Stimulated activated CD8-positive, alpha-beta memory T cell treated with anti-CD3 and anti-CD28 coated beads, Interleukin-7, amount 100 ng/mL, for 48 hours (primary cell): ENCODE results near the gene VWA5B1.

Experiments used
- DNase-seq, 2 donors: peaks; one replicate each; pipeline ENCODE4 v3.0.0-alpha.2; 2020; ENCODE audit warnings: low read depth in 1 of 2; ENCODE audit errors: extremely low read depth in 1 of 2

The VWA5B1 gene

GRCh38 chr1:20366463-20367115 is 75.9 kb downstream of the VWA5B1 start:
- no peak for DNase-seq

- no peak for DNase-seq
Measured at GRCh38 chr1:20367116-20367585, 76.5 kb downstream of the VWA5B1 start.

GRCh38 chr1:20367626-20368025 is 77.0 kb downstream of the VWA5B1 start:
- DNase-seq: no peak

DNA sequence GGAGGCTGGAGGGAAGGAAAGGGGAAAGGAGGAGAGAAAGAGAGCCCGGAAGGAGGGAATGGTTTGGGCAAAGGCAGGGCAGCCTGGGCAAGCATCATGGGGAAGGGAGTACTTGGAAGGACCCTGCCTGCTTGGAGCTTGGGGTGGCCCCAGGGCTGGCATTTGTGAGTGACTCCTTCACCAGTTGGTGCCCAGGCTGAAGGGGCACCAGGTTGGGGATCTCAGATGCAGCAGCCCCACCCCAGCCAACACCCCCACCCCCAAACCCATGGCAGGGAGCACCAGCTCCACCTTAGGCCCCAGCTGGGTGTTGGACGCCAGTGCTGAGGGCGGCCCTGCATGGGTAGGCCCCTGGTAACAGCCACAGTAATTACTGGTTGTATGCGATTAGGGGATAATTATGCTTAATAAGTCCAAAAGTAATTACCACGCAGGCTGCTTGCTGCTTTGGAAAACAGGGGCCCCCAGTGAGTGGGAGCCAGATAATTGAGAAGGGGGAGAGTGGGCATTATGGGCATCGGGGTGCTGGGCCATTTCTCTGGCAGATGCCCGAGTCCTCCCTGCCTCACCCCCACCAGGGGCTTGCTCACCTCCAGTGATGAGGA is 78.3 kb downstream of the VWA5B1 start:
- no peak for DNase-seq

GRCh38 chr1:20370698-20371097 is 80.0 kb downstream of the VWA5B1 start:
- no peak for DNase-seq

DNA sequence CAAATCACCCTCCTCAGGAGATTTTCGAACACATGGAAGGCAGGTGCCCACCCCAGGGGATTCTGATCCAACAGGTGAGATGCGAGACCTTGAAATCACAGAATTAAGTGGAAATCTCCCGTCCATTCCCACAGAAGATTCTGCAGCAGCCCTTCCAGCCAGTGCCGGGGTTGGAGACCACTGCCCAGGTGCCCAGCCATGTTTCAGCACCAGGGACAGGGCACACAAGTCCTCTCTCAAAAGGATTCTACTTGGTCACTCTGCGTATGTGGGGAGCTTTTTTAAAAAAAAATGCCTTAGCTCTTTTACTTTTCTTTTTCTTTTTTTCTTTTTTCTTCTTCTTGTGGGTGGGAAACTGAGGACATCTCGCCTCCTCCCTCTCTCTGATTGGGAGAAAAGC is 80.7 kb downstream of the VWA5B1 start:
- no peak for DNase-seq

- no peak for DNase-seq
Measured at GRCh38 chr1:20371883-20372282, 81.2 kb downstream of the VWA5B1 start.

DNA sequence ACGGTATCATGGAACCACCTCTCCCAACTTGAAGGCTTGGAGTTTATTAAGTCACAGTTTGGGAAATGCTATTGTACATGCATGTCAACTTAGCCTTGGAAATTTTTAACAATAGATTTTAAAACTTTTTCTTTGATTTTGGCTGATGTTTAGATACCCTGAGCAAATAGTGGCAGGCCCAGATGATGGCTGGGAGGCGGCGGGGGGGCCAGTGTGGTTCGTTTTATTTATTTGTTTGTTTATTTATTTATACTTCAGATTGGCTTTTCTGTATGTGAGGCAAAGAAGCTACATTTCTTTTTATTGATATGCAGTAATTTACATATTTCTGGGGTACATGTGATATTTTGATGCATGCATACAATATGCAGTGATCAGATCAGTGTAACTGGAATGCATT is 82.0 kb downstream of the VWA5B1 start:
- no peak for DNase-seq

DNA sequence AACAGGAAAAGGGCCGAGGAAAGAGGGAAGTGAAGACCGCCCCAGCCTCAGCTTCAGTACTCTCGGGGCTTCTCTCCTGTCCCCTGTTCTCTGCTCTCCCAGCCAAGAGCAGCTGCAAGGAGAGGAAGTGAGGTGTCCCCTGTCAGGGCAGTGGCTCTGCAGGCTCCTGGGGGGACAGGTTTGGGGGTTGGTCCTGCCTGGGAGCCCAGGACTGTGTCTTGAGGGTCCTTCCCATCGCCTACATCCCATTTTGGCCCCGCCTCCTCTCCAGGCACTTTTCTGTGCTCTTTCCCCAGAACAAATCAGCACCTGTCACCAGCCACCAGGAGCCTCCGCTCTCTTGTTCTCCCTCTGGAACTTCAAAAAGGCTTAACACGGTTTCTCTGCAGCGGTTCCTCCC is 82.6 kb downstream of the VWA5B1 start:
- DNase-seq: no peak

- DNase-seq: no peak
Measured at GRCh38 chr1:20373764-20374163, 83.1 kb downstream of the VWA5B1 start.

DNA sequence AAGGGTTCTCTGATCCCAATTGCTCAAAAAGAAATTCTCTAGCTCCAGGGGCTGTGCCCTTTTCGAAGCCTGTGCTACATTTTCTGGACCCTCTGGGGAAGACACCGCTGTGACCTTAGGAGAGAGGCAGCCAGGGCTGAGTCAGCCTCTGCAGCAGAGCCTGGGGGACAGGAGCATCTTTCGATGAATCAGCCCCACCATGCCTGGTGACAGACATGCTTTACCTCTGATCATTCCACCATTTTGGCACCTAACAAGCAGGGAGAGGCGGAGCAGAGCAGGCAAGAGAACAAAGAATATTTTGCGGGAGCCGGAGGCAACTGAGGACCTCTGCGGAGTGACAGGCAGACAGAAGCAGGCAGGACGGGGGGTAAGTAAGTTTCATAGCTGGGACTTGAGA is 84.9 kb downstream of the VWA5B1 start:
- no peak for DNase-seq

DNA sequence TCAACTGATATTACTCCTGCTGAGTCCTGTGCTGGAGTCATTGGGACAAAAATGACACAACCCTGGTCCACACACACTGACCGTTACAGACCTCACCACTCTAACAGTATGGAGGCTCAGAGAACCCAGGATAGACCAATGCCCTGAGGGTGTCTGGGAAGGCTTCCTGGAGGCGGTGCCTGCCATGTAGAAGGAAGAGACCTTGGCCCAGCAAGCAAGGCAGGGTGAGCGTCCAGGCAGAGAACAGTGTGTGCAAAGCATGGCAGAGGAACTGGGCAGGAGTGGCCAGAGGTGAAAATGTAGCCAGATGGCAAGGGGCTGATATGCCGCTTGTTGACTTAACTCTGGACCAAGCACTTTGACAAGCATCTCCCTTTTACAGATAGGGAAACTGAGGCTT is 85.5 kb downstream of the VWA5B1 start:
- no peak for DNase-seq

DNA sequence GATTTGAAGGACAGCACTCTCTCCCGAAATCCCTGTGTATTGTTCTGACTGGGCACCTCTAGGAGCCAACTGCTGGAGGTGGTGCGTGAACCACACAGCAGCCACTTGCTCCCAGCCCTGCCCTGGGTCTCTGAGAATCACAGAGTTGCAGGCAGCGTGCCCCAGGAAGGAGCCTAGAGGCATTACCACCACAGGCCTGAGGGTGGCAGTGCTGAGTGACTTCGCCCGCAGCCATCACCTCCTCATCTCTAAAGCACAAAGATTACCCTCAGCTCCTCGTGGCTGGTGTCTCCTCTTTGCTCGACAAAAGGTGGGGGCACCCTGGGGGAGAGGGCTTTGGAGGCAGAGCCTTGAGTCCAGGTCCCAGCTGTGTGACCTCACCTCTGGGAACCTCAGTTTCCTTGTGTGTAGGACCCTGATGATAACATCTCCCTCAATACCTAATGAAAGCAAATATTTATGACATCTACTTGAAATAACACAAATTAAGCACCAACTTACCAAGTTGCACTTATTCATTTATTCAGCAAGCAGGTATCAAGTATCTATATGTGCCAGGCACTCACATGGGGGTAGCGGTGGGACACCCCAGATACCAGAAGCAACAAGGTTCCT is 86.3 kb downstream of the VWA5B1 start:
- DNase-seq: peak; percentile 21 to 32

- no peak for DNase-seq
Measured at GRCh38 chr1:20377516-20378270, 87.0 kb downstream of the VWA5B1 start.

- DNase-seq: no peak
Measured at GRCh38 chr1:20379075-20379474, 88.4 kb downstream of the VWA5B1 start.

DNA sequence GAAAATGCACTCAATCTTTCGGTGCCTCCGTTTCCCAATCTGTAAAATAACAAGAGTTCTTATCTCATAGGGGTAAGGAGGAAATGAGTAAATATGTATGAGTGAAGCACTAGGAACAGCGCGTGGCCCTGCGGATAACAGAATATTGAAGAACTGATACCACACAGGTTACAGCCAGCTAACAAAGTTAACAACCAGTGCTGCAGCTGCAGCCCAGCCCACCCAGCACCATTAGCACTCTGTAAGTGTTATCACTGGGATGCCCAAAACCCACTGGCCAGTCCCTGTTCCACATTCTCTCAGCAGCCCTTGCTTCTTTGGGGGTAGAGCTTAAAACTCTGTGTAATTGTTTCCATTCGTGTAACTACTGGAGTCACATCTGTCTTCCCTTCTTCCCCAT is 89.5 kb downstream of the VWA5B1 start:
- DNase-seq: no peak

GRCh38 chr1:20380616-20381035 is 90.0 kb downstream of the VWA5B1 start:
- DNase-seq: no peak

DNA sequence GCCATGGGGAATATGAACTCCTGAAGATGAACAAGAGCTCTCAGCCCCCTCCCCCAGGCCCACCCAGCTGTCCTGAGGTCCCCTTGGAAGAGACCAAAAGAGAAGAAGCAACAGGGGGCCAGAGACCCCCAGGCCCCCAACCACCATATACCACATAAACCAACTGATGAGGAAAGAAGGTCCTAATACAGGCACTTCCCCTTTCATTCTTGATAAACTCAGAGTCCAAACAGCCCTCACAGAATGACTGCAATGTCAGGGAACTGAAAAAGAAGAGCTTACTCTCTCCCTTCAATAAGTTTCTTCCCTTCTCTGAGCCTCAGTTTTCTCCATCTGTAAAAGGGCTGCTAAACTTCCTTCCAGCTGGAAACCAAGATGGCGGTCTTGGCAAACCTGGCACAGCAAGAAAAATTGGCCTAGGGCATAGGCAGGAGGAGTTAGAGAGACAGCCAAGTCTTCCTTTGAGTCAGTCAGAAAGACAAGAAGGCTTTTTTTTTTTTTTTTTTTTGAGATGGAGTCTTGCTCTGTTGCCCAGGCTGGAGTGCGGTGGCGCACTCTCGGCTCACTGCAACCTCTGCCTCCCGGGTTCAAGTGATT is 90.5 kb downstream of the VWA5B1 start:
- DNase-seq: no peak

DNA sequence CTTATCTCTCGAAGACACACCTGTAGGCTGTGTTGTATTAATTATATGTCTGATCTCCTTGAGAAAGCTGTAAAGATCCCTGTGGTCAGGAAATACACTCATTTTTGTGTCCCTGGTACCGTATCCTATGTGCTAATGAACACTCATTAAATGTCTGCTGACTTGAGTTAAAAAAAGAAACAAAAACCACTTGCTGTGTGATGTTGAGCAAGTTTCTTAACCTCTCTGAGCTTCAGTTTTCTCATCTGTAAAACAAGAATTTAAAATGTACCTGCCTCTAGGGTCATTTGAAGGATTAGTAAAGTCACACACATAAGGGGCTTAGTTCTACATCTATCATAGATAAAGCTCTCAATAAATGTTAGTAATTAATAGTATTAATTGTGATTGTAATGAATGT is 91.3 kb downstream of the VWA5B1 start:
- no peak for DNase-seq

- no peak for DNase-seq
Measured at GRCh38 chr1:20382711-20383110, 92.0 kb downstream of the VWA5B1 start.

GRCh38 chr1:20383631-20384030 is 93.0 kb downstream of the VWA5B1 start:
- no peak for DNase-seq
